ENCODE results near the gene HELZ.
"Not testable (repeated sequence)": the region's sequence is repeated elsewhere in the genome, so short reads cannot be mapped to it uniquely, and the experiment has no call there.

The HELZ gene

DNA sequence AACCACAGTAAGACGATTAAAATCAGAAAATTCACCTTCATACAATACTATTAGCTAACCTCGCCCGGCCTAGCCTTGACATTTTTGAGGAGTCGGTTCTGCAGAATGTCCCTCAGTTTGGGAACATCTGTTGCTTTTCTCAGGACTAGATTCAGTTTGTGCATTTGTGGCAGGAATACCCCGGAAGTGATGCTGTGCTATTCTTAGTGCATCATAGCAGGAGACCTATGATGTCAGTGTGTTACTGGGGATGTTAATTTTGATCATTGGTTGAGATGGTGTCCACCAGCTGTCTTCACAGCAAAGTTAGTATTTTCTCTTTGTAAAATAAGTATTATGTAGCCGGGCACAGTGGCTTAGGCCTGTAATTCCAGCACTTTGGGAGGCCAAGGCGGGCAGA, 21.5 kb upstream of the HELZ start:
- no peak for DNase-seq

DNA sequence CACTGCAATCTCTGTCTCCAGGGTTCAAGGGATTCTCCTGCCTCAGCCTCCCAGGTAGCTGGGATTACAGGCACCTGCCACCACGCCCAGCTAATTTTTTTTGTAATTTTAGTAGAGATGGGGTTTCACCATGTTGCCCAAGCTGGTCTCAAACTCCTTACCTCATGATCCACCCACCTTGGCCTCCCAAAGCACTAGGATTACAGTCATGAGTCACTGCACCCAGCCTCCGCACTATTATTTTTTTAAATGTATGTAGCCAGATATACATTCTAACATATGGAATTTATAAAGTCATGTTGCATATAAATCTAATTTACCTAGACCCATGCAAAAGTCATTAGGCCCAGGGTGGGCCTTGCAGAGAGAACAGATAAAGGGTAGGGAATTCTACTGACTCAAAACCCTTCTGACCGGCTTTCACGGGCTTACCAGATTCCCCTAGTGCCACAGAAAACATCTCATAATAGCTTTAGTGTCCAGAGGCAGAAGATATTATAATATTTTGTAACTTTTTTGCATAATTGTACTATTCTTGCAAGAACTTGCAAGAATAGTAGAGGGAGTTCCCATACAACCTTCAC, 20.5 kb upstream of the HELZ start:
- no peak for DNase-seq

DNA sequence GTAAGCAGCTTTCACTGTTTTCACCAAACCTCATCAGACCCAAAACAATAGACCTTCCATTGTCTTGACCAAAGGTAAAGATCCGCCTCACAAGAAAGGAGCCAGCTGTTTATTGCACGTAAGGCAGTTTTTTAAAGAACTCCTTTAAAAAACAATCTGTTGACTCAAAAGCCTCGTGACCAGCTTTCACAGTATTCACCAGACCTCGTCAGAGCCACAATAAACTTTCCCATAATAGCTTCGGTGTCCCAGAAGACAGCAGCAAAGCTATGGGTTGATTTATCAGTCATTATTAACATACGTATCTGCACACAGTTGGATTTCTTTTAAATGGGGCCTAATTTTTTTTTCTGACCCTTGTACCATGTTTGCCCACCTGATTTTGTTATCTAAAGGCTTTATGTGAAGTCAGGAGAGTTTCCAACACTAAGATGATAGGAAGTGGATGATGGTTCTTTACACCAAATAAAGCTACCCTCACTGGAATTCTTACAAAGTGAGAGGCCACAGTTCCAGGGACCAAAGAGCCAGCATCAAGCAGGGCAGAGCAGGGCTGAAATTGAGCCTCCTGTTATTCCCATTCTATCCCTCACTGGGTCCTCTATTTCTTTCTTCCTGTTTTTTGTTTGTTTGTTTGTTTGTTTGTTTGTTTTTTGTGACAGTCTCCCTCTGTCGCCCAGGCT, 17.6 kb upstream of the HELZ start:
- DNase-seq: no peak

DNA sequence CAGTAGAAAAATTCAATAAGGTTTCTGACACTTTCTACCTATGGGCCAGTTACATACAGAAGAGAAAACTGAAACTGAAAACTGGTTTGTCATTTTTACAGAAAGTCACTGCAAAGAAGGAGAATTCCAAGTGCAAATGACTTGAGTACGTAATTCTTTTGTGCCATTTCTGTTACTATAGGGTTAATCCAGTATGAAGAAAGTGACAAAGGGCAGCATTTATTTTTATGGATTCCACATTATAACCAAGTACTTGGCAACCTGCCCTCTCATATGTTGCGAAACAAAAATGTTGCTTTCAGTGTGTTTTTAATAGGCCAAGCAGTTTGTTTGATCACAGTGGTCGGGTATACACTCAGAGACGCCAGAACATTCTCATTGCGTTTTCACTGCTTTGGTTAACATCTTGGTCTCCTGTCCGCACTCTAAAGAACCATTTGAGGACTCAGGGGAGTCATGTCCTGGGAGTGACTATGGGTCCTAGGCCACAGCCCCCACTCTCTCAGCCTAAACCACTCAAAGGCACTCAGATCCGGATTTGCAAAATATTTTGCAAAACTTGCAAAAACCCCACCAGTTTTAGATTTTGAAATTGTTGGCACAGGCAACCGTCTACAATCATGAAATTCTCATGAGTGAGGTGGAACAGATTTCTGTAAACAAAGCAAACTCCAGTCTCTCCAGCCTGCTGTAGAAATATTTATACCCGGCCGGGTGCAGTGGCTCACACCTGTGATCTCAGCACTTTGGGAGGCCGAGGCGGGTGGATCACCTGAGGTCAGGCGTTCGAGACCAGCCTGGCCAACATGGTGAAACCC, 15.4 kb upstream of the HELZ start:
- no peak for DNase-seq

DNA sequence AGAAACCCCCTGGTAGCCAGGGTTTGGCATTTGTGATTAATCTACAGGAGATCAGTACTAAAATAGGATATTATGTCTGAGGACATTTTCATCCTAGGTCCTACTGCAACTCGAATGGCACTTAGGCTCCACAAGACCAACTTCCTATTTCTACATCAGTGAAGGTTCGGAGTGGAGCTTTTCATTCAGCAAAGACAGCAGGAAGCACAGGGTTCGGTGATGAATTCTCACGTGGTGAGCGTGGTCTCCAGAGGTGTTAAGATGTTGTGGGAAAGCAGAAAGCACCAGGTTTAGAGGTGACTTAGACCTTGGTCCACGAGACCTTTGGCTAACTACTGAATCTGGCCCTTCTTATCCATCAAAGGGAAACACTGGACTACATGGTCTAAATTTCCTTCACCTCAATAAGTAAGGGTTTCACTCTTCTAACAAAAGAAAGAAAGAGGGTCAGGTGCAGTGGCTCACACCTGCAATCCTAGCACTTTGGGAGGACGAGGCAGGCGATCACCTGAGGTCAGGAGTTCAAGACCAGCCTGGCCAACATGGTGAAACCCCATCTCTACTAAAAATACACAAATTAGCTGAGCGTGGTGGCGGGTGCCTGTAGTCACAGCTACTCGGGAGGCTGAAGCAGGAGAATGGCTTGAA, 13.9 kb upstream of the HELZ start:
- no peak for DNase-seq

DNA sequence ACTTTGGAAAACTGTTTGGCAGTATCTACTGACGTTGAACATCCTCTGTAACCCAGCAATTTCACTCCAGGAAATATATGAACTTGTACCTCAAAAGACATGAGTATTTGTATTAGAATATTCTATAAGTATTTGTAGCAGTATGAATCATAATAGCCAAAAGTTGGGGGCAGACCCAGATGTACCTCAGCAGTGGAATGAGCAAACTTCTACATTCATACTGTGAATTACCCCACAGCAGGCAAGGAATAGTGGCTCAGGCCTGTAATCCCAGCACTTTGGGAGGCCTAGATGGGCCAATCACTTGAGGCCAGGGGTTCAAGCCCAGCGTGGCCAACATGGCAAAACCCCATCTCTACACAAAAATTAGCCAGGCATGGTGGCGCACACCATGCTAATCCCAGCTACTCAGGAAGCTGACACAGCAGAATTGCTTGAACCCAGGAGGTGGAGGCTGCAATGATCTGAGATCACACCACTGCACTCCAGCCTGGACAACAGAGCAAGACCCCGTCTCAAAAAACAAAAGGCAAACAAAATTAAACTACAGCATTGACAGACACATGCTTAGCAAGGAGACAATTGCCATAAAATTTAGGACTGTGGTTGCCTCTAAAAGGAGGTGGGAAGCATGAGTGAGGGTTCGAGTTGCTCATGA, 11.2 kb upstream of the HELZ start:
- DNase-seq: no peak

DNA sequence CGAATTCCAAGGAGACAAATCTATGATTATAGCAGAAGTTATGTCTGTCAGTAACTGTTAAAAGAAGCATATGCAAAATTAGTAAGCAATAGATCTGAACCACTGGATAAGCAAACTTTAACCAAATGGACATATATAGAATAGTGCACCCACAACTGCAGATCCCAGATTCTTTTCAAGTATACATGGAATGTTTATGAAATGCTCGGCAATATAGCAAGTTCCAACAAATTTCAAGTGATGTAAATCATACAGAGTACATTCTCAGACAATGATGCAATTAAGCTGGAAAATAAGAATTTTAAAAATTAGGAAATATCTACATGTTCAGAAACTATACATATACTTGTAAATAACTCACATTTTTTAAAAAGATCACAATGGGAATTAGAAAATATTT, 8.4 kb upstream of the HELZ start:
- DNase-seq: no peak

DNA sequence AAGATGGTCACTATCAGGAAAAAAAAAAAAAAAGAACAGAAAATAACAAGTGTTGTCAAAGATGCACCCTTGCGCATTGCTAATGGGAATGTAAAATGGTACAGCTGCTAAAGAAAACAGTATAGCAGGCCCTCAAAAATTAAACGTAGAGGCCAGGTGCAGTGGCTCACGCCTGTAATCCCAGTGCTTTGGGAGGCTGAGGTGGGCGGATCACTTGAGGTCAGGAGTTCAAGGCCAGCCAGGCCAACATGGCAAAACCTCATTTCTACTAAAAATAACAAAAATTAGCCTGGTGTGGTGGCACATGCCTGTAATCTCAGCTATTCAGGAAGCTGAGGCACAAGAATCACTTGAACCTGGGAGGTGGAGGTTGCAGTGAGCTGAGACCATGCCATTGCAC, 6.6 kb upstream of the HELZ start:
- not testable (repeated sequence) for DNase-seq

DNA sequence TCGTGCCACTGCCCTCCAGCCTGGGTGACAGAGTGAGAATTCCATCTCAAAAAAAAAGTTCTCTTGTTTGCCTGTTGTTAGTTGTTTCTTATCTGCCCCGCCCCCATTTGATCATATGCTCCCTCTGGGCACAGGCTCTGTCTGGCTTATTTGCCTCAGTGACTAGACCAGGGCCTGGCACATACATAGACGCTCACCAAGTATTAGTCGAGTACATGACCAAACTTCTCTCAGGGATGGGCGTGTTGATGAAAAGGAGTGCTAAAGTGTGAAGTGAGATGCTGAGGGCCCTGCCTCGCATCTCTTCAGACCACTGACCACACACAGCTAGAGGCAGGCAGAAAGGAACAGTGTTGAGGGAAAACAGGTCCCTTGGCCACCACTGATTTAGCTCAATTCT, 3.3 kb upstream of the HELZ start:
- DNase-seq: no peak

DNA sequence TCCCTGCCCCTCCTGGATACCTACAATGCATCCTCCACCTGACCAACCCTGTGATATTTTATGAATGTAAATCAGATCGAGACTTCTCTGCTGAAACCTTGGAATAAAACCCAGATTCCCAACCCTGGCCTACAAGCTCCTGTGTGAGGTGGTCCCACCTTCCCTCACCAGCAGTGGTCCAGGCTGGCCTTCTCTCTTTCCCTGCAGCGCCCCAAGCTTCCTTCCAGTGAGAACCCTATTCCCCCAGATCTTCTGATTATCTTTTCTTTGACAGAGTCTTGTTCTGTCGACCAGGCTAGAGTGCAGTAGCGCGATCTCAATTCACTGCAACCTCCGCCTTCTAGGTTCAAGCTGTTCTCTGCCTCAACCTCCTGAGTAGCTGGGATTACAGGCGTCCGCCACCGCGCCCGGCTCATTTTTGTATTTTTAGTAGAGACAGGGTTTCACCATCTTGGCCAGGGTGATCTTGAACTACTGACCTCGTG, 2.5 kb upstream of the HELZ start:
- DNase-seq: no peak

DNA sequence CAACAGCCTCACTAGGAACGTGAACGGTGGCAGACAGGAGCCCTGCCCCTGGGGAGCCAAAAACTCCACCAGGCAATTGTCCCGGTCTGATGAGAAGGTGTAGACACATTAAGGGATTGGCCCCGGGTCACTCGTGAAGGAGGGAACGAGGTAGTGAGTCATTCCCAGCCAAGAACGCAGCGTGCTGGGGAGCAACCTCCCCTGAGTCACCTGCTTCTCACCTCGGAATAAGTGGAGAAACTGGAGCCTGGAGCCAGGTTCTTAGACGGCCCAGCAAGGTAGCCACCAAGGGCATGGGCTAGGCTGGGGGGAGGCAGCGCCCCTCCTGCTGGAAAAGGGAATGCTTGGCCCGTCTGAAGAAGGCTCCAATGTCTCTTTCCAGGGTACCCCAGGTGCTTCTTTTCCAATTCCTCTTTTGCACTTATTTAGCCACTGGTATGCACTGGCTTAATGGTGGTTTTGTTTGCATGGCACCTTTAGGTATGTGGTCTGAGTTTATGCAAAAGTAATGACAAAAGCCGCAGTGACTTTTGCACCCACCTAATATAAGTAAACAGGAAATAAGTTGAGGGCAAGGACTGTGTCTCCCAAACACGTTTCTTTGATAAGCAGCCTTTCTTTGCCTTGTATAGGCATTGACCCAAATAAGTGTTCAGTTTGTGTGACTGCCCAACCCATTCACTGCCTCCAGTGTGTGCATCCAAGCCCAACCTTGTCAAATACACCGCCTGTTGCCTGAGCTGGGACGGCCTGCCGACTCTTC, 1.8 kb upstream of the HELZ start:
- DNase-seq: no peak

DNA sequence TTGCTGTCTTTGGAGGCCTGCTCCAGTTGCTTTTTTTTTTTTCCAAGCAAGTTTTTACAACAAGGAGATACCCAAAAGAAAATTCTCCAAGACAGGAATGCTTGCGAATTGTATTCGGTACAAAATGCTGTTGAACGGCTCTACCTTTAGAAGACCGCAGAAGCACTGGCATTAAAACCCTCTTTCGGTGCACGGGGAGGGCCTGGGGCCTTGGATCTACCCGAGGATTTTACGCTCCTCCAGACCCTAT, 1.3 kb upstream of the HELZ start:
- no peak for DNase-seq

DNA sequence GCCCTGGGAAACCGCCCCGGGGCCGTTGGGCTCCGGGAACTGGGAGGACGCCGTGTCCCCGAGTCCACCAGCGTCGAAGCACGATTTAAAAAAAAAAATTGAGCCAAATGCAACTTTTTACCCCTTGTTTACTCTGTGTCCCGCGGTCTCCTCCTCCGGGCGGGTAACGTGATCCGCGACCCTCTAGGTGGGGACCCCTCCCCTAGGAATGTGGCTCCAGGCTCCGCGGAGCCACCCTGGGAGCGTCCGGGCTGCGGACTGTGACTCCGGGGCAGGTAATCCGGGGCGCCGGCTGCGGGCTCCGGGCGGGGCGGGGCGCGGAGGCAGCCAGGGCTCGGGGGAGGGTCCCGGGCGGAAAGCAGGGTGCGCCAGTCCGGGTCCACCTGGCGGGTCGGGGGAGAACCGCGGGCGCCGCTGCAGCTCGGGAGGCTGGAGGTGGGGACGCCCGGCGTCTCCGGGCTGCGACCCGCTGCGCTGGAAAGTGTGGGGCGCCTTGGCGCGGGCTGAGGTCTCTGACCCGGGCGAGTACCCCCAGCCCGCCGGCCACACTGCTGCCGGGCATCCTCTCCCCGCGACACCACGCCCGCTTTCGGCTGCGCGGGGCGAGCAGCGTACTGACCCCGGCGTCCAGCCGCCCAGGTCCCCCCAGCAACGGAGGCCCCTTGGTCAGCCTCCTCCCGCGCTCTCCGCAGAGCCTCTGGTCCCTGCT, 852 bp upstream of the HELZ start:
- no peak for DNase-seq

DNA sequence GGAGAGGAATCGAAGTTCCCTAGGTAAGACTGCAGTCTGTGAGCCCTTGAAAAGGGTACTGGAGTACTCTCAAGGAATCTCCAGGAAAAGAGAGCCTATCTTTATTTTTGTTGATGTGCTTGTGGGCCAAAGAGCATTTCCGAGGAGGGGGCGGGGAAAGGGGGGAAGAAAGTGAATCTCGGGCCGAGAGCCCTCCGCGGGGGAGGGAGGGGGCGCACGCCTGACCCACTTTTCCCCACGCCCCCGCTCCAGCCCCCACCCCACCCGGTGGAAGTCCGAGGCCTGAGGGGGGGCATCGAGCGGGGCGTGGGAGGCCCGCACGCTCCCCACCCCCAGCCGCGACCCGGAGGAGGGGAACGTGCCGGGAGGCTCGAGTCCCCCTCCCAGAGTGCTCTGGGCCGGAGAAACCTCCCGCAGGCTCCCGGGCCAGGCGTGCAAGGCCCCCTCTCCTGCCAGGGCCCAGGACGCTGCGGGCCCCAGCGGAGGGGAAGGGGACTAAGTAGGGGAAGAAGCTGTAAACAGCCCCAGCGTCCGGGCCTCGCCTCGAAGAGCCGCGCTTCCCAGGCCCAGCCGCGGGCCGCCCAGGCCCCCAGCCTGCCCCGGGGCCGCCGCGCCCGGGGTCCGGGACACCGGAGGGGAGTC, 444 bp downstream of the HELZ start:
- no peak for DNase-seq

DNA sequence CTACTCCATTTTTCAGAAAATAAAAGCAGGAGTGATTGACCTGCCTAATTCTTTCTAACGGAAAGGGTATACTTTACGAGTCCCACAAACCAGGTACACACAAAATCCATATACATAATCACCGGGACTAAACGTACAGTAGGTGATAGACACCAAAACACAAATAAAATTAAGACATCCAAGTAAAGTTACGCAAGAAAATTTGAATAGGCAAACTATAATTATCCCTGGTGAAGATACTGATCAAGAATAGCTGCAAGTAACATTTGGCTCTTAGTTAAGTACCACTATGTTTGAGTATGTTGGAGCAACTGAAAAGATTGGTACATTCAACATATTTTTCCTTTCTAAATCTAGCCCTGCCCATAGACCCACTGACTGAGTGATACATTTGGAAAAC, 1.7 kb downstream of the HELZ start:
- DNase-seq: no peak

DNA sequence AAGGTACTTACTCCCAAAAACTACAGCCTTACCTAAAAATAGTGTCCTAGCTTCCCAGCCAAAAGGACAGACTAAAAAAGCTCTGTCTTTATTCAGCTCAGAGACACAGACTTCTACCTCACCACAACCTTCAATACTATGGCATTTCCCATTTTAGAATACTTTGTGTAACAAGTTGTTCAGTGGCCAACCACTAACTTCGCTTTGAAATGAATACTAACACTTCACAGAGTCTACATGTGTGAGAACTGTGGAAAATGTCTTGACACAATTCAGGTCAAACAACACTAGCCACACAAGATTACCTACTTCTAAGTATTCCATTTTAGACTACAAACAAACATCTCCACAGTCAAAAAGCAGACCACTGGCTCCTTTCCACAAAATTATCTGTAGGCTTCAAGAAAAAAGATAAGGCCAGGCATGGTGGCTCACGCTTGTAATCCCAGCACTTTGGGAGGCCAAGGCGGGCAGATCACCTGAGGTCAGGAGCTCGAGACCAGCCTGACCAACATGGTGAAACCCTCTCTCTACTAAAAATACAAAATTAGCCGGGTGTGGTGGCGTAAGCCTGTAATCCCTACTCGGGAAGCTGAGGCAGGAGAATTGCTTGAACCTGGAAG, 3.2 kb downstream of the HELZ start:
- no peak for DNase-seq

DNA sequence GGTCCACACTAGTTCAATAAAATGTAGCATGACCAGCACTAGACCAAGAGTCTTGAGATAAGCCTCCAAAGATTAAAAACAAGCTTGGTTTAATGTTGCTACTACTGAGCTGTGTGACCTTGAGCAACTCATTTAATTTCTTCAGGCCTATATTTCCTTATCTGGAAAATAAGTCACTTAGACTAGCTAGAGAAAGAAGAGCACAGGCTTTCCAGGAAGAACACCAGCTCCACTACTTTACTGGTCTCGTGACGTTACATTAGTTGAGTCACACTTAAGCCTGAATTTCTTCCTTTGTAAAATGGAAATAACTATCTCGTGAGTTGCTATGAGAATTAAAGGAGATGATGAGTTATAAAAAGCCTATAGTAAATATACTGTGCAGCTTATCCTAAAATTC, 5.4 kb downstream of the HELZ start:
- DNase-seq: no peak

DNA sequence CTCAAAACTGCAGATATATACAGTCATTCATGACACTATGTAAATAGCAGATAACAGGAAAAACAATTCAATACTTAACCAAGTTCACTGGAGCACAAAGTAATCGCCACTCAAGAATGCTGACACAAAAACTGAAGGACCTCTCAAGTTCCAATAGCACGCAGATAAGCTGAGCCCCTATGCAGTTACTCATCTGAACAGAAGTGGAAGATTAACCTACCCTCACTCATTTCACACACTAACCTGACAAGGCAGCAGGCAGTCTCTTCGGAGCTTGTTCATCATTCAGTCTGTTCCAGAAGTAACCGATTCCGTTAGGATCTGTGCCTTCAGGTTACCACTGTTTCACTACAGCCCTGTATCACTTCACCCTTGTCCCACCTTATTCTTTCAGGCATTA, 6.0 kb downstream of the HELZ start:
- no peak for DNase-seq

DNA sequence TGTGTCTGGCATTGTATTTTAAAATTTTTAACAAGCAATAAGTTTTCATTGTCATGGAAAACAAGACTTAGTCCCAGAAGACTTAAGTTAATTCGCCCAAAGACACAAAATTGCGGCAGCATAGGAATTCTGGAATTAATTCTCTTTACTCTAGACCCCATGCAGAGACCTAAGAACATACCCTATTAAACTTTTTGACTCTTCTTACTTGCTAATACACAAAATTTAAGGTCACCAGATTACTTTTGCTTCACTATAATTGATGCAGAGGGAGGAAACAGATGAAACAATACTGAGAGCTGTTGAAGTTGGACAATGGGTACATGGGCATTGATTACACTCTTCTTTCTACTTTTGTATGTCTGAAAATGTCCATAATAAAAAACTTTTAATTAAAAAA, 12.6 kb downstream of the HELZ start:
- DNase-seq: no peak

DNA sequence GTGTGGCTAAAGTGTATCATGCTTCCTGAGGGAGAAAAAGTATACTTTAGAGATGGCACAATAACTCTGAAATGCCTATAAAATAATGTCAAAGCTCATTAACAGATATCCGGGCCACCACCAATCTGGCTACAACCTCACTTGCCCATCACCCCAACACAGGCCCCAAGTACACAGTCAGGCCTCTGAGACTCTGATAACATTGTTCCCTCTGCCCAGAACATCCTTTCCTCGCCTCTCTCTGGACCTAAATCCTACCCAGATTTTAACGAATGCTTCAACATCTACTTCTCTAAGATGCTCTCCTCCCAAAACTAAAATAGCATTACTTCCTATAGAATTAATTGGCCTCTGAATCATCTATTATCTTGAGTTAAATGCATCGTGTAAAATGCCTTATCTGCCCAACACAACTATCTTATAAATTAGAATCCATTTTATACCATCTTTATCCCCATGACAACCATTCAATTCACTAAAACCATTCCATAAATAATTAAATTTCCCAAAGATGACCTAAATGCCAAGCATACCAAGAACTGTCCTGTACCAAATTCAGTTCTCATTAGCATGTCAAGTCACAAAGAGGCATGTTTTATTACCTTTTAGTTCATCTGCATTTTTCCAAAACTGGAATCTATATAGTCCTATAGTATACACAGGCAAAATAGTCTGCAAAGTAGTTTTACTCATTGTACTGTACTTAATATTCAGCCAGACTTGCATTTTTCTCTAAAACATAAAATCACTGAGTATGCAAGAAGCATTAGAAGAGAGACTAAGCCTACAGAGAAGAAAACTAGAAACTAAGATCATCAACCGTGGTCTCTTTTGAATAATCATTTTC, 15.7 kb downstream of the HELZ start:
- DNase-seq: no peak

Data from DMS153 (cell line).